Stimulated activated CD8-positive, alpha-beta memory T cell treated with anti-CD3 and anti-CD28 coated beads, Interleukin-4, amount 100 ng/mL, for 1 hour (primary cell): ENCODE measurements around the gene LTBP1.

ENCODE experiments used
- DNase-seq, 2 donors: peaks; one replicate each; pipeline ENCODE4 v3.0.0-alpha.2; 2020; ENCODE audit warnings: low read depth in 2 of 2, low spot score in 1 of 2

Gene LTBP1

DNA sequence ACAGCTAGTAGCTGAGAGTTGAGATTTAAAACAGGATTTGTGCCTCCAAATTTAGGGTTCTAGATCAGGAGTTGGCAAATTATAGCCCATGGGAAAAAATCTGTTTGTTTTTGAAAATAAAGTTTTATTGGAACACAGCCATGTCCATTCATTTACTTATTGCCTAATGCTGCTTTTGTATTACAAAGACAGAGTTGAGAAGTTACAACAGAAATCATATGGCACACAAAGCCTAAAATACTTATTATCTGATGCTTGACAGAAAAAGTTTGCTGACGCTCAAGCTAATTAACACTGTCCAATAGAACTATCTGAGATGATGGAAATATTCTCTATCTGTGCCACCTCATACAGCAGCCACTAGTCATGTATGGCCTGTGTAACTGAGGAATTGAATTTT, 300.6 kb downstream of the LTBP1 start:
- DNase-seq = no peak

DNA sequence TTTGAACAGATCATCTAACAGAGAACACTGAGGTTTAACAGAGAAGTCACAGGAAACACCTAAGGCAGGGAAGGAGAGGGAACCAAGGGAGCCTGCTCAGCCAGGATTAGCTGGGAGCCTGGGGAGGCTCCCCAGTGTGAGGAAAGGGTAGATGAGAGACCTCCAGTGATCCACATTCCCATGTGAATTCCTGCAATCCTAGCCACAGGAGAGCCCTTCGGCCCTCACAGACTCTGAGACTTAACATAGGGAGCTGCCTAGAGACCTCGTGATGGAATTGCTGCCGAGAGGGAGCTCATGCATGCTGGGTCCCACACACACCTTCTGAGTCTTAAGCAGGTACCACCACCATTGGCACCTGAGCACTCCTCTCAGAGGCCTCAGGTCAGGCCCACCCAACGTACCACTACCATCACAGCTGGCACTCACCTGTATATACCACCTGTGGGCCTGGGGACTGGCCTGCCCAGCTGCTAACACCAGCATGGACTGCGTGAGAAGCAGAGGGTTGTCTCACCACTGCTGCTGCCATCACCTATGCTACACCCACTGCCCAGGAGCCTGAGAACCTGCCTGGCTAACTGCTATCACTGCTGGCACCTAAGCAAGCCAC, 303.8 kb downstream of the LTBP1 start:
- no peak for DNase-seq

DNA sequence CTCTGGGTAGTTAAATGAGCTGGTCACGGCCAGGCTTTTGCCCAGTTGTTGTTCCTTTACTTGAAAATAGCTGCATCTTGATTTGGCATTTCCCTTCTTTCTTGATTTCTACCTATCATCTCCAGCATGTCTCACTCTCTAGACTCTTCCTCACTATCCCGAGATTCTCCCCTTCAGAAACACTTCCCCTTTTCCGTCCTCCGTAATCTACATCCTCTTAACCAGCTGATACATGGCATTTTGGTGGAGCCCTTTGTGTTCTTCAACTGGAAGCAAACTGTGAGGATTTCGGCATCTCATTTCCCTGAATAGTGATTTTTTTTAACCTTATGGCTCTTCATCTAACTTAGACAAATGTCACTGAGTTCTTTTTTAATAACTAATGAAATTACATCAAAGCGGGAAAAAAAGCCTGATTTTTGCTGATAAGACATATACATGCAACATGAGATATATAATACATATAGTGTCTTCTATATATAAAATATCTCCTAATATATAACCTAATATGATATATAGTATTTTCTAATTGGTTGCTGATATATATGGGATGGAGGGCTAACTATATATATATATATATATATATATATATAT, 309.5 kb downstream of the LTBP1 start:
- DNase-seq = no peak

- no peak for DNase-seq
Observed at GRCh38 chr2:33258387-33258786, 311.6 kb downstream of the LTBP1 start.

- no peak for DNase-seq
Observed at GRCh38 chr2:33262097-33262496, 315.3 kb downstream of the LTBP1 start.

DNA sequence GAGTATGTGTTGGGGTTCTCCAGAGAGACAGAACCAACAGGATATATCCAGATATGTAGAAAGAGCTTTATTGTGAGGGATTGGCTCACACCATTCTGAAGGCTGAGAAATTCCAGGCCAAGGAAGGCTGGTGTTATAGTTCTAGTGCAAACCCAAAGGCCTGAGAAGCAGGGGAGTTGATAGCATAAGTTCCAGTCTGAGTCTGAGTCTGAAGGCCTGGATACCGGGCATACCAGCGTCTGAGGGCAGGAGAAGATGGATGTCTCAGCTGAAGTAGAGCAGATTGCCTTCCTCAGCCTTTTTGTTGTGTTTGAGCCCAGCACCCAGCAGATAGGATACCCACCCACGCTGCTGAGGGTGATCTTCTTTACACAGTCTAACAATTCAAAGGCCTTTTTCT, 318.0 kb downstream of the LTBP1 start:
- DNase-seq = no peak

- DNase-seq = no peak
Observed at GRCh38 chr2:33265584-33266338, 319.0 kb downstream of the LTBP1 start.

GRCh38 chr2:33266467-33266866, 319.7 kb downstream of the LTBP1 start:
- DNase-seq = no peak

GRCh38 chr2:33267043-33267442, 320.3 kb downstream of the LTBP1 start:
- no peak for DNase-seq

DNA sequence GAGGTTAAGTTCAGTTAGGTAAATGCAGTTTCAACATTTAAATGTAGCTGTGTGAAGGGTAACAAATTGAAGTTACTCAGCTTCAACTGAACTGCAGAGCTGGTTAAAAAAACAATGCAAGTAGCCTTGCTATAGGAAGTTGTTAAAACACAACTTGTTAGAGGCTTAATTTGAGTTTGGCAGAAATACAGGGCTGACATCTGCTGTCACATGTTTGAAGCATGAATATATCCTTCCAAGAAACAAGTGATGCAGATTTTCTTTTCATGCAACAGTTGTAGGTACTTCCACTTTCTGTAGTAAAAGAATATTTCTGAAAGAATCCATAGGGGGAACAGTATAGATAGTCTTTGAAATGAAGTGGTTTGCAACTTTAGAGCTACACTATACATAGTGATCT, 321.0 kb downstream of the LTBP1 start:
- no peak for DNase-seq

DNA sequence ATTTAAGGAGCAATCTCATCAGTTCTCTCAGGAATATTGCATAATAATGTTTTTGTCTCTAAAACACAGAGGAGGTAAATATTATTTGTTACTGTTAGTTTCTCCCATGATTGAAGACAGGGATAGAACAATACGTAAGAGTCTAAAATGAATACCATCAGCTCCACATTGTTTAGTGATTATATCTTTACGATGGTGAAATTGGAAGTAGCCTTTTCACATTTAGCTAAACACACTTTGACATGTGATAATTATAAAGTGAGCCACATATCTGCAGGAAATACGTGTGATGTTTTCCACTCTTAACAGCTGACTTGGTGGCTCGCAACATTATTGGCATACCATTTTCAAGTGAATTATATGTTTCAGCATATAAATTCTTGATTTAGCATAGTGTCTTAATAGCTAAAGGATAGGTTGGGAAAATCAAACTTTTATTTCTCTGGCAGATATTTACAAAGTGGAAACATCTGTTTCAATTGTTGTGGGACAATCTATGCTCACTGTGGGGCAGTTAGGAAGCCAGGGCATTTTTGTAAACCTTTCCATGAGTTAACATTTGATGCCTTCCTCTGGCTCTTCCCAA, 321.6 kb downstream of the LTBP1 start:
- no peak for DNase-seq

- no peak for DNase-seq
Observed at GRCh38 chr2:33272001-33272400, 325.2 kb downstream of the LTBP1 start.

DNA sequence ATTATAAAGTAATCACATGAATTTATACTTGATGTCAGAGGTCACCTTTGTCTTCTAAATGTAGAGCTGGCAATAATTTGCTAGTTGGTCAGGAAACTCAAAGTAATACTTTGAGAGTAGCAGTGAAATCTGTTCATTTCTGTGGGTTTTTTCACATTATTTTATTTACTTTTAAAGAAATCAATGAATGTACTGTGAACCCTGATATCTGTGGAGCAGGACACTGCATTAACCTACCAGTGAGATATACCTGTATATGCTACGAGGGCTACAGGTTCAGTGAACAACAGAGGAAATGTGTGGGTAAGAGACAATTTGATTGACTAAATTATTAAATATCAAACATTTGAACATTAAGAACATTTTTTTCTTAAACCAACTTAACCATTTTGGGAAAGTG, 326.7 kb downstream of the LTBP1 start:
- DNase-seq = no peak

DNA sequence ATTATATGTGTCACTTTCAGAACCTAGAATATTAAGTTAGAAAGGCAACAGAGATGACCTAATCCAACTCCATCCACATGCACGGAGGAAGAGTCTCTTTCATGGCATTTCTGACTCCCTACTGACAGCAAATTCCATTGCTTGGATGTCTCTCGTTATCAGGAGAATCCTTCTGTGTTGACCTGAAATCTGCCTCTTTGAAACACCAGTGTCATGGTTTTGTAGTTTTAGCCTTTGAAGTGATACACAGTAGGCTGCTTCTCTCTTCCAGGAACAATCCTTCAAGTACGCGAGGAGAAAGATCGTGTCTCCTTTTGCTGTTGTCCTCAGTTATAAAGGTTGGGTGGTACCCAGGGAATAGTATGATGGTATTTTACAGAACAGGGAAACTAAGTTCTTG, 327.8 kb downstream of the LTBP1 start:
- DNase-seq = no peak

- DNase-seq = no peak
Observed at GRCh38 chr2:33275689-33276444, 329.1 kb downstream of the LTBP1 start.

DNA sequence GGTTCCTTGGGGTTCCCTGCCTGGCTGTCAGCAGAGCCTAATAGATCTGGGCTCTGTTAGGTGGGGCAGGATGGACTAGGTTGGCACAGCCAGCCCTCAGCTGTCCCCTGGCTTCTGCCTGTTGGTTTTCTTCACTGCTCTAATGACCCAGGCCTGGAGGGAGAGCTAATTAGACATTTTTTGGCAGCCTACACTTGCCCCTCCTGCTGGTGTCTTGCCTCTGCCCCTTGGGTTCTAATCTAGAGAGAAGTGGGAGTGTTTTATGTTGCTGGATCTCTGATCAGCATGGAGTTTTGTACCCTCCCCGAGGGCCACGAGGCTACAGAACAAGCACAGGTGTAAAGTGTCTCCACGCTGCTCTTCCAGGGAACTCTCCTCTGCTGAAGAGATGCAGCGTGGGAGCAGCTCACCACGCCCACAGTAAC, 330.3 kb downstream of the LTBP1 start:
- DNase-seq = no peak

- no peak for DNase-seq
Observed at GRCh38 chr2:33278245-33278943, 331.6 kb downstream of the LTBP1 start.

DNA sequence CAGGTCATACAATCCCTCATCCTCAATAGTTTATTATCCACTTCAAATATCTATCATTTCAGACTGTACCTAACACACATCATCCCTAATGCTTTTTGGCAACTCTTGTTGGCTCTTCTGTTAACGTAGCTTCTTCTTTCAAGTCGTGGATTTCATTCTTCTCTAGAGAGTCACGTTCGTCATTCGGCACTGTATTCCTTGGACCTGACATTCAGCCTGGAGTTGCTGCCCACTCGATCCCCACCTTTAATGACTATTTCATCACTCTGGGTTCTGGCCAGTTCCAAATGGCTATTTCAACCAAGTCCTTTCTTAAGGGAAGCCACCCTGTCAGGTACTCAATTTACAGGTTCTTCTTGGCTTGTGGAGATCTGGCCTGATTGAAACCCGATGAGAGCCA, 337.5 kb downstream of the LTBP1 start:
- no peak for DNase-seq

DNA sequence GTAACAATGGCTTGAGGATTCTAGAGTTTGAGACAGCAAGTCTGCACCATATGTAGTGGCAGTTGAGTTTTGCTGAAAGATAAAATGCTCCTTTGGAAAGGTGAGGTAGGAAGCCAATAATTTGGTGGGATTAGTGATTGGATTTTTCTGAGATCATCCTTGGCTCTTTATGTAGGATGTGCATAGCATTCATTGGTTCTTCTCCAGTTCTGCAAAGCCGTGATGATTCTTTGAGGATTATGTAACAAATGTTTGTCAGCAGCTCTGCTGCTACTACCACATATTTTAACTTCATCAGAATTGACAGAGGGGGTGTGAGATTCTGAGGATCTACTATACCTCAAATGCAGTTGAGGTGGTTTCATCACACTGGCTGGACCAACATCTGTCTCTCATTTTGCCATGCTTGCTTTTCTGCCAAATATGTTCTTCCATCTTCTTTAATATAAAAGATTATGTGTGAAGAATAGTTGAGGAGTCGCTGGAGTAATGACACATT, 340.8 kb downstream of the LTBP1 start:
- no peak for DNase-seq

GRCh38 chr2:33288011-33288410, 341.3 kb downstream of the LTBP1 start:
- no peak for DNase-seq

DNA sequence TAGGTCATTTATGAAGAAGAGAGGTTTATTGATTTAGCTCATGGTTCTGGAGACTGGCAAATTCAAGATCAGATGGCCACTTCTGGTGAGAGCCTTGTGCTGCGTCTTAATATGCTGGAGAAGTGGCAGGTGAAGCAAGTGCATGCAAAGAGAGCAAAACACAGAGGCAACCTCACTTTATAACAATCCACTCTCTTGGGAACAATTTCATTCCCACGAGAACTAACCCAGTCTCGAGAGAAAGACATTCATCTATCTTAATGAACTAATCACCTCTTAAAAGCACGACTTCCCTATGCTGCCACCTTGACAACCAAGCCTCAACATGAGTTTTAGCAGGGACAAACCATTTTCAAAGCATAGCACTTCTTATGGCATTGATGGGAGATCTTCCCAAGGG, 343.2 kb downstream of the LTBP1 start:
- DNase-seq = no peak
